Dendritic cell treated with granulocyte-macrophage colony-stimulating factor and Interleukin-4, amounts not matched to agents 40 ng/mL and 50 ng/mL, for 4 days (primary cell): ENCODE data around the gene ATF1.
"Not testable (repeated sequence)": the region's sequence is repeated elsewhere in the genome, so short reads cannot be mapped to it uniquely, and the experiment has no call there.

Experiments used
- H3K27ac Mint-ChIP-seq: one replicate; pipeline ENCODE4 v1.8.0; 2022; ENCODE audit warnings: mild to moderate bottlenecking, mixed read lengths
- H3K27me3 Mint-ChIP-seq: one replicate; pipeline ENCODE4 v1.8.0; 2022; ENCODE audit warnings: mild to moderate bottlenecking, mixed read lengths
- H3K36me3 Mint-ChIP-seq: one replicate; pipeline ENCODE4 v1.8.0; 2022; ENCODE audit warnings: low read depth, mixed read lengths
- H3K4me1 Mint-ChIP-seq: one replicate; pipeline ENCODE4 v1.8.0; 2022; ENCODE audit warnings: low read depth, mixed read lengths
- H3K4me3 Mint-ChIP-seq: one replicate; pipeline ENCODE4 v1.8.0; 2022; ENCODE audit warnings: mild to moderate bottlenecking, moderate library complexity, mixed read lengths
- H3K9me3 Mint-ChIP-seq: one replicate; pipeline ENCODE4 v1.8.0; 2022; ENCODE audit warnings: mixed read lengths
- intact Hi-C: fragments of 100-400 bp; cut with micrococcal nuclease; formaldehyde crosslinking; loops from one replicate; pipeline ENCODE4 v1.15.0; 2022

ATF1 gene

DNA sequence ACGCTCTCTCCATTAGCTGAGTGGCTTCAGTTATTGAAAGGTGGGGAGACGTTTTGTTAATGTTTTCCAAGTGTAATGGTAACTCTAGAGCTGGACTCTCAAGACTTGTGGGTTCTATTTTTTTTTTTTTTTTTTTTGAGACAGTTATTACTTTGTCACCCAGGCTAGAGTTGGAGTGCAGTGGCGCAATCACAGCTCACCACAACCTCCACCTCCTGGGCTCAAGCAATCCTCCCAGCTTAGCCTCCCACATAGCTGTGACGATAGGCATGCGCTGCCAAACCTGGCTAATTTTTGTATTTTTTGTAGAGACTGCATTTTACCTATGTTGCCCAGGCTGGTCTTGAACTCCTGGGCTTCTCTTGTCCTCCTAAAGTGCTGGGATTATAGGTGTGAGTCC is 26.2 kb downstream of the ATF1 start:
- no peaks in the 10 kb centered on the region for H3K27me3 Mint-ChIP-seq
- H3K36me3 Mint-ChIP-seq, result peaks cover 41% of the 10 kb centered on the region
- intact Hi-C loops, result no loop called here
- H3K27ac Mint-ChIP-seq, result no peak overlapping the region
- H3K4me3 Mint-ChIP-seq, result no peak overlapping the region
- H3K4me1 Mint-ChIP-seq, result peaks cover 20% of the 10 kb centered on the region
- H3K9me3 Mint-ChIP-seq, result no peaks in the 10 kb centered on the region

DNA sequence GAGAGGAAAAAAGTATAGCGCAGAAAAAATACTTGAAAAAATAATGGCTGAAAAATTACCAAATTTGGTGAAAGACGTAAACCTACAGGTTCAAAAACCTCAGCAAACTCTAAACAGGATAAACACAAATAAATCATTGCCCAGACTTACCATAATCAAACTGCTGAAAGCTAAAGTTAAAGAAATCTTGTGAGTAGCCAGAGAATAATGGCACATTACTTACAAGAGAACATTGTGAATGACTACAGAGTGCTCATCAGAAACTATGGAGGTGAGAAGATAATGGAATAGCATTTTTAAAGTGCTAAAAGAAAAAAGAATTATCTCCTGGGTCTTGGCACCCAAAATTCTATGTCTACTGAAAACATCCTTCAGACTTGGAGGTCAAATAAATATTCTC is 36.0 kb downstream of the ATF1 start:
- no peak overlapping the region for H3K27ac Mint-ChIP-seq
- intact Hi-C loops, result no loop called here
- H3K36me3 Mint-ChIP-seq, result peaks cover 87% of the 10 kb centered on the region
- H3K4me1 Mint-ChIP-seq, result no peaks in the 10 kb centered on the region
- H3K27me3 Mint-ChIP-seq, result no peaks in the 10 kb centered on the region
- peaks cover 34% of the 10 kb centered on the region for H3K9me3 Mint-ChIP-seq
- H3K4me3 Mint-ChIP-seq, result no peak overlapping the region

DNA sequence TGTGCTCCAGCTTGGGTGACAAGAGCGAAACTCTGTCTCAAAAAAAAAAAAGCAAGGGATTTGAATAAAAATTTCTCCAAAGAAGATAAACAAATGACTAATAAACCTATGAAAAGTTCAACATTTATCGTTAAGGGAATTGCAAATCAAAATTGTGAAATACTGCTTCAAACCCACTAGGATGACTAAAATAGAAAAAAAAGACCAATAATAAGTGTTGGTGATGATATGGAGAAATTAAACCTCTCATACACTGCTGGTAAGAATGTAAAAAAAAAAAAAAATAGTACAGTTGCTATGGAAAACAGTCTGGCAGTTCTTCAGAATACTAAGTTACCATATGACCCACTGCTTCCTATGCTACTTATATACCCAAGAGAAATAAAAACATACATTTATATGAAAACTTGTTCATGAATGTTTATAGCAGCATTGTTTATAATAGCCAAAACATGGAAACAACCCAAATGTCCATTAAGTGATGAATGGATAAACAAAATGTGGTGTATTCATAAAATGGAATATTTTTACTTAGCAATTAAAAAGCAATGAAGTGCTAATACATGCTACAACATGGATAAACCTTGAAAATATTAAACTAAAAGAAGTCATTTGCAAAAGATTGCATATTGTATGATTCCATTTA is 39.5 kb downstream of the ATF1 start:
- intact Hi-C loops, result no loop called here
- H3K27ac Mint-ChIP-seq, result no peak overlapping the region
- H3K27me3 Mint-ChIP-seq, result no peaks in the 10 kb centered on the region
- no peaks in the 10 kb centered on the region for H3K4me1 Mint-ChIP-seq
- H3K4me3 Mint-ChIP-seq, result no peak overlapping the region
- H3K9me3 Mint-ChIP-seq, result peaks cover 20% of the 10 kb centered on the region
- H3K36me3 Mint-ChIP-seq, result peaks cover 77% of the 10 kb centered on the region

DNA sequence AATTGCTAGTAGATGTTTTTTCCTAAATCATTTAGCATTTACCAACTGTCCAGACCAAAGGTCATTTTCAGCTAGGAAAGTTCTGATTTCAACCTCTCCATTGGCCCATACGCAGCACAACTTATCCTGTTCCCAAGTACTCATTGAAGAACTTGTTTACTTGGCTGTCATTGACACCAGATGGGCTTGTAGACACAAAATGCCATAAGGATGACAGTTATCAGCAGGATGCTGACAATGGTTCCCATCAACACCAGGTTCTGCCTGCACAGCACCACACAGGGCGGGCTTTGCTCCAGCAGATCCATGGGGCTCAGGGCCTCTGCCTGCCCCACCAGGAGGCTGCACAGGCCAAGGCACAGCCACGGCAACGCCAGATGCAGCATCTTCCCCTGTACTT is 42.3 kb downstream of the ATF1 start:
- H3K27me3 Mint-ChIP-seq, result no peaks in the 10 kb centered on the region
- H3K27ac Mint-ChIP-seq, result no peak overlapping the region
- no peaks in the 10 kb centered on the region for H3K4me1 Mint-ChIP-seq
- H3K4me3 Mint-ChIP-seq, result no peak overlapping the region
- H3K9me3 Mint-ChIP-seq, result no peaks in the 10 kb centered on the region
- intact Hi-C loops, result loop anchor here (5.0 kb wide), 1 partner anchor 39 kb away; no protein-coding TSS in a partner anchor
- H3K36me3 Mint-ChIP-seq, result peaks cover 73% of the 10 kb centered on the region

DNA sequence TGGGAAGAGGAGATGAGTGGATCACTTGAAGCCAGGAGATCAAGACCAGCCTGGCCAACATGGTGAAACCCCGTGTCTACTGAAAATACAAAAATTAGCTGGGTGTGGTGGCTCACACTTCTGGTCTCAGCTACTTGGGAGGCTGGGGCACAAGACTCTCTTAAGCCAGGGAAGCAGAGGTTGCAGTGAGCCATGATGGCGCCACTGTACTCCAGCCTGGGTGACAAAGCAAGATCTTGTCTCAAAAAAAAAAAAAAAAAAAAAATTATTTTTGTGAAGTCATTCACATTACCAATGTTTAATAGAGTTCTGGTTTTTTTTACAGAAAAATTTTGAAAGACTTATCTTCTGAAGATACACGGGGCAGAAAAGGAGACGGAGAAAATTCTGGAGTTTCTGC is 45.2 kb downstream of the ATF1 start:
- intact Hi-C loops, result loop anchor here (5.0 kb wide), 1 partner anchor 42 kb away; no protein-coding TSS in a partner anchor
- not testable (repeated sequence) for H3K4me3 Mint-ChIP-seq, H3K27me3 Mint-ChIP-seq, H3K27ac Mint-ChIP-seq, H3K9me3 Mint-ChIP-seq, H3K4me1 Mint-ChIP-seq
- H3K36me3 Mint-ChIP-seq, result peaks cover 77% of the 10 kb centered on the region

DNA sequence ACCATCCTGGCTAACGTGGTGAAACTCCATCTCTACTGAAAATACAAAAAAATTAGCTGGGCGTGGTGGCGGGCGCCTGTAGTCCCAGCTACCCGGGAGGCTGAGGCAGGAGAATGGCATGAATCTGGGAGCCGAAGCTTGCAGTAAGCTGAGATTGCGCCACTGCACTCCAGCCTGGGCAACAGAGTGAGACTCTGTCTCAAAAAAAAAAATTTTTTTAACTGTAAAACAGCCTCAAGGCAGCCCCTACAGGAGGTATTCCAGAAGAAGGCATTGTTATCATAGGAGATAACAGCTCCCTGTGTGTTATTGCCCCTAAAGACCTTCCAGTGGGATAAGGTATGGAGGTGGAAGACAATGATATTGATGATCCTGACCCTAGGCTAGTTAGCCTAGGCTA is 51.0 kb downstream of the ATF1 start:
- H3K27ac Mint-ChIP-seq, H3K4me1 Mint-ChIP-seq, H3K4me3 Mint-ChIP-seq, H3K9me3 Mint-ChIP-seq, H3K27me3 Mint-ChIP-seq, intact Hi-C loops: not testable (repeated sequence)
- peaks cover 91% of the 10 kb centered on the region for H3K36me3 Mint-ChIP-seq

DNA sequence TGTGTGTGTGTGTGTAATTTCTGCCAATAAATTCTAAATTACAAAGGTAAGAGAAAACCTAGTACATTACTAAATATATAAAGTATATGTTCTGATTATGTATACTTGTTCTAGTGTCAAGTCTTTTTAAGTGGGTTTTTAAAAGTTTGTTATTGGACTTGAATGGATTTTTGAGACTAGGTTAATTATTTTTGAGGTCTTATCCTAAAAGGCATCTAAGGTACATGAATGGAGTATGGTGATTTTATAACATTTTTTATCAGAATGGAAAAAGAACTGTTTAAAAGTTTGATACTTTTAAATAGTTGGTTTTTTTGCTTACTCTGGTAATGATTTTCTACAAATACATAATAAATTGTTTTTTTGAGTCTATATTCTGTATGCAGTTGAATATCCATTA is 56.3 kb downstream of the ATF1 start:
- peaks cover 3% of the 10 kb centered on the region for H3K4me1 Mint-ChIP-seq
- H3K27me3 Mint-ChIP-seq, result no peaks in the 10 kb centered on the region
- no peaks in the 10 kb centered on the region for H3K9me3 Mint-ChIP-seq
- peaks cover 48% of the 10 kb centered on the region for H3K36me3 Mint-ChIP-seq
- H3K4me3 Mint-ChIP-seq, result no peak overlapping the region
- intact Hi-C loops, result no loop called here
- H3K27ac Mint-ChIP-seq, result no peak overlapping the region

DNA sequence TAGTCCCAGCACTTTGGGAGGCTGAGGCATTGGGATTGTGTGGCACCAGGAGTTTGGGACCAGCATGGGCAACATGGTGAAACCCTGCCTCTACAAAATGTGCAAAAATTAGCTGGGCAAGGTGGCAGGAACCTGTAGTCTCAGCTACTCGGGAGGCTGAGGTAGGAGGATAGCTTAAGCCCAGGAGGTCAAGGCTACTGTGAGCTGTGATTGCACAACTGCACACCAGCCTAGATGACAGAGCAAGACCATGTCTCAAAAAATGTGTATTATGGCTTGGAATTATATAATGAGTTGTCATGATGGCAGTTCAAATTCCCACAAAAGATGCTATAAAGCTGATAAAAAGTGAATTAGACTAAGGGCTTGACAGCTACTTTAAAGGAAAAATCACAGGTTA is 58.2 kb downstream of the ATF1 start:
- H3K4me3 Mint-ChIP-seq, result no peak overlapping the region
- no peaks in the 10 kb centered on the region for H3K27me3 Mint-ChIP-seq
- H3K36me3 Mint-ChIP-seq, result peaks cover 29% of the 10 kb centered on the region
- H3K9me3 Mint-ChIP-seq, result no peaks in the 10 kb centered on the region
- H3K27ac Mint-ChIP-seq, result no peak overlapping the region
- intact Hi-C loops, result no loop called here
- H3K4me1 Mint-ChIP-seq, result peaks cover 8% of the 10 kb centered on the region

DNA sequence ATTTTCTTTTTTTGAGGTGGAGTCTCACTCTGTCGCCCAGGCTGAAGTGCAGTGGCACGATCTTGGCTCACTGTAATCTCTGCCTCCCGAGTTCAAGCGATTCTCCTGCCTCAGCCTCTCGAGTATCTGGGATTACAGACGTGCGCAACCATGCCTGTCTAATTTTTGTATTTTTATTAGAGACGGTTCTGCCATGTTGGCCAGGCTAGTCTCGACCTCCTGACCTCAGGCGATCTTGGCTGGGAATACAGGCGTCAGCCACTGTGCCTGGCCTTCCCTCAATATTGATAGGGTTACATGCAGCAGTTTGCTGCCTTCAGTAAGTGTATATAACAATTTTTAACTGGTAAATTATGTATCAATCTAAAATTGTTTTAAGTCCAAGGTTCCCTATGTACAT is 59.8 kb downstream of the ATF1 start:
- H3K4me3 Mint-ChIP-seq, H3K27ac Mint-ChIP-seq, H3K27me3 Mint-ChIP-seq, intact Hi-C loops, H3K9me3 Mint-ChIP-seq: not testable (repeated sequence)
- H3K4me1 Mint-ChIP-seq, result peaks cover 11% of the 10 kb centered on the region
- peaks cover 13% of the 10 kb centered on the region for H3K36me3 Mint-ChIP-seq

DNA sequence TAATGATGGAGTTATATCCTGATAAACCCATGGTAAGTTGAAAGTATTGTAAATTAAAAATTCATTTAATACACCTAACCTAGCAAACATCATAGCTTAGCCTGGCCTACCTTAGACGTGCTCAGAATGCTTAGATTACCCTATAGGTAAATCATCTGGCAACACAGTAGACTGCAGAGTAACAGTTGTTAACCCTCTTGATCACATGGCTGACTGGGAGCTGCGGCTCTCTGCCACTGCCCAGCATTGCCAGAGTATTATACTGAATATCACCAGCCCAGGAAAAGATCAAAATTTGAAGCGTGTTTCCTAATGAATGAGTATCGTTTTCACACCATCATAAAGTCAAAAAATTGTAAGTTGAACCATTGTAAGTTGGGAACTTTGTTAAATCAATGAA is 61.0 kb downstream of the ATF1 start:
- intact Hi-C loops, result loop anchor here (1.0 to 5.0 kb wide), 3 partner anchors 102 to 202 kb away; partner anchors contain the start of gene SLC11A2
- Mint-ChIP-seq H3K4me3 (no peak overlapping the region), H3K27me3 (no peaks in the 10 kb centered on the region), H3K27ac (peak overlapping the region; percentile 13), H3K9me3 (no peaks in the 10 kb centered on the region), H3K4me1 (peaks cover 14% of the 10 kb centered on the region), H3K36me3 (peaks cover under 1% of the 10 kb centered on the region)

DNA sequence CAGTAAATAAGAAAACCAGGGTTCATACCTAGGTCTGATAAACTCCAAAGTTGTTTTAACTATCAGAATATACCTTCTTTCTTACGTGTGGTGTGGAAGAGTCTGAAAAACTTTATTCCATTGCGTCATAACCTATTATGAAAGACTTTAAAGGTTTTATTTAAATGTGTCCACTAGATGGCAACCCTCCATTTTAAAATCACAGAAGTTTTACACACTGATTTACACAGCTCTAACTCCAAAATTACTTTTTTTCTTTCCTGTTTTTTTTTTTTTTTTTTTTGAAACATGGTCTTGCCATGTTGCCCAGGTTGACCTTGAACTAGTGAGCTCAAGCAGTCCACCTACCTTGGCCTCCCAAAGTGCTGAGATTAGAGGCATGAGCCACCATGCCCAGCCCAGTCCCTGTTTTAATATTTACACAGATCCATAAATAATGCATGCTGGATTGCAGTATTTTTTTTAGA is 61.5 kb downstream of the ATF1 start:
- no peaks in the 10 kb centered on the region for H3K36me3 Mint-ChIP-seq
- no peak overlapping the region for H3K4me3 Mint-ChIP-seq
- H3K27me3 Mint-ChIP-seq, result no peaks in the 10 kb centered on the region
- intact Hi-C loops, result loop anchor here (1.0 to 5.0 kb wide), 3 partner anchors 102 to 202 kb away; partner anchors contain the start of gene SLC11A2
- H3K4me1 Mint-ChIP-seq, result peaks cover 14% of the 10 kb centered on the region
- H3K9me3 Mint-ChIP-seq, result no peaks in the 10 kb centered on the region
- H3K27ac Mint-ChIP-seq, result no peak overlapping the region

DNA sequence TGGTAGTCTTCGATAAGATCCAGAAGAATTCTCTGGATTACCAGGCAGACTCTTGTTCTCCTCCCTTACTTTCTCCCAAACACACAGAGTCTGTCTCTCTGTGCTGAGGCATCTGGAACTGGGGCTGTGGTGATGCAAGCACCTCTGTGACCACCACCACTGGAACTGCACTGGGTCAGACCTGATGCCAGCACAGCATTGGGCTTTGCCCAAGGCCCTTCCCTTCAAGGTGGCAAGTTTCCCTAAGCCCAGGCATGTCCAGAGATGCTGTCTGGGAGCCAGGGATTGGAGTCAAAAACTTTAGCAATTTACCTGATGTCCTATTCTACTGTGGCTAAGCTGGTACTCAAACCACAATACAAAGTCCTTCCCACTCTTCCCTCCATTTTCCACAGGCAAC is 64.2 kb downstream of the ATF1 start:
- peaks cover 9% of the 10 kb centered on the region for H3K9me3 Mint-ChIP-seq
- intact Hi-C loops, result loop anchor here (5.0 kb wide), 2 partner anchors 99 to 199 kb away; partner anchors contain the start of gene SLC11A2

DNA sequence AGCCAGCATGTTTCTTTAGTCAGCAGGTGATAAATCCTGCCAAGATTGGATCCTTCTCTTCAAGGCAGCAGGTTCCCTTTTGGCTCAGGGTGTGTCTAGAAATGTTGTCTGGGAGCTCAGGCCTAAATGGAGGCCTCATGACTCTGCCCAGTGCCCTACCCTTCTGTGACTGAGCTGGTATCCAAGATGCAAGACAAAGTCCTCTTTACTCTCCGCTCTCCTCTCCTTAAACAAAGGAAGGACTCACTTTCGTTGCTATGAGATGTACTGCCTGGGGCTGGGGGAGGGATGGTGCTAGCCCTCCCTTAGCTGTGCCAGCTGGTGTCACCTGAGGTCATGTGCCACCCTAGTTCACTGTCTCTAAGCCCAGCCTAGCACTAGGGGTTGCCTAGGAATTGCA is 65.0 kb downstream of the ATF1 start:
- Mint-ChIP-seq H3K27me3 (no peaks in the 10 kb centered on the region), H3K4me3 (no peak overlapping the region), H3K9me3 (peaks cover 17% of the 10 kb centered on the region), H3K36me3 (no peaks in the 10 kb centered on the region), H3K4me1 (peaks cover 14% of the 10 kb centered on the region), H3K27ac (peak overlapping the region; percentile 7)
- intact Hi-C loops, result loop anchor here (5.0 kb wide), 2 partner anchors 98 to 198 kb away; partner anchors contain the start of gene SLC11A2

More for the DNA sequence above, 64.2 kb downstream of the ATF1 start:
- Mint-ChIP-seq H3K4me1 (peaks cover 14% of the 10 kb centered on the region), H3K4me3 (no peak overlapping the region), H3K27ac (peak overlapping the region; percentile 7), H3K36me3 (no peaks in the 10 kb centered on the region), H3K27me3 (no peaks in the 10 kb centered on the region)

DNA sequence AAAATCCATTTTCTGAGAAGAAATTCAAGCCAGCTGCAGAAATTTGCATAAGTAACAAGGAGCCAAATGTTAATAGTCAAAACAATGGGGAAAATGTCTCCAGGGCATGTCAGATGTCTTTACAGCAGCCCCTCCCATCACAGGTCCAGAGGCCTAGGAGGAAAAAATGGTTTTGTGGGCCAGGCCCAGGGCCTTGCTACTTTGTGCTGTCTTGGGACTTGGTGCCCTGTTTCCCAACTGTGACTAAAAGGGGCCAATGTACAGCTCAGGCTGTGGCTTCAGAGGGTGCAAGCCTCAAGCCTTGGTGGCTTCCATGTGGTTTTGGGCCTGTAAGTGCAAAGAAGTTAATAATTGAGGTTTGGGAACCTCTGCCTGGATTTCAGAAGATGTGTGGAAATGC is 69.9 kb downstream of the ATF1 start:
- H3K4me1 Mint-ChIP-seq, intact Hi-C loops, H3K36me3 Mint-ChIP-seq, H3K27ac Mint-ChIP-seq, H3K27me3 Mint-ChIP-seq, H3K4me3 Mint-ChIP-seq: not testable (repeated sequence)
- peaks cover 36% of the 10 kb centered on the region for H3K9me3 Mint-ChIP-seq

DNA sequence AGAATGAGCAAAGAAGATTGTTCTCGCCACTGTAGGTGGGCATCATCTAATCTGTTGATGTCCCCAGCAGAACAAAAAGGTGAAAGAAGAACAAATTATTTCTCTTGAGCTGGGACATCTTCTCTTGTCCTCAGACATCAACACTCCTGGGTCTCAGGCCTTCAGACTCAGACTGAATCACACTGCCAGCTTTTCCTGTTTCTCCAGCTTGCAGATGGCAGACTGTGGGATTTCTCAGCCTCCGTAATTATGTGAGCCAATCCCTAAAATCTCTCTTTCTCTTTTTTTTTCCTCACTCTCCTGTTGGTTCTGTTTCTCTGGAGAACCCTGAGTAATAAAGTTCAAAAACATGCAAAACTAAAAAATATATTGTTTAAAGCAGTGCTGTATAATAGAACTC is 75.1 kb downstream of the ATF1 start:
- H3K9me3 Mint-ChIP-seq, result peaks cover 29% of the 10 kb centered on the region
- H3K4me3 Mint-ChIP-seq, result no peak overlapping the region
- H3K27ac Mint-ChIP-seq, result no peak overlapping the region
- peaks cover 3% of the 10 kb centered on the region for H3K27me3 Mint-ChIP-seq
- no peaks in the 10 kb centered on the region for H3K36me3 Mint-ChIP-seq
- H3K4me1 Mint-ChIP-seq, result no peaks in the 10 kb centered on the region
- intact Hi-C loops, result no loop called here
